Measurements from ENCODE around the gene SORCS2. TPM values are rescaled to one million over a fixed set of nuclear protein-coding genes. Genes with fewer than 3 reads are reported as not detected.

The SORCS2 gene
- total RNA-seq, 4 donors from 2014 or later = 0.26 to 17.1 (median 2.9) TPM

DNA sequence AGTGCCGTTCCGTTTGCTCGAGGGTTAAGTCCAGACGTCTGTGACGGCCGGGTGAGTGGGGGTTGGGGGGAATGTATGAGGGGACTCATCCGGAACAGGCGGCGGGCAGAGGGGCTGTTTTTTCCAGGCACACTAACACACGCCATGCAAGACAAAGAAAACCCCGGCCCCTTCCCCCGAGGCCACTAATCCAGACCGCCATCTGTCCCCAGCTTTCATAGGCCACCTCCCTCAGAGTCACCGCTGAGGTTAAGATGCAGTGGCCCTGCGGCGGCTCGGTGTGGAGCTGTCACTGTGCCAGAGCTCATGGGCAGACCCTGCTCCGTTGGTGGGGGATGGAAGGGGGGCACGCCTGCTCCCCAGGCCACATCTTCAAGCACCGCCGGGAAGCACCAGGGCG, 34.1 kb downstream of the SORCS2 start:
- Histone ChIP-seq H3K27me3 (no peaks in the 10 kb centered on the region), H3K4me3 (no peak overlapping the region), H3K4me1 (no peaks in the 10 kb centered on the region), H3K36me3 (no peaks in the 10 kb centered on the region), H3K27ac (no peak overlapping the region), H3K9me3 (no peaks in the 10 kb centered on the region)
- TF ChIP-seq POLR2A (IDR thresholded peaks at IDR 0.05) (no peak), CTCF (IDR thresholded peaks at IDR 0.05) (no peak)
- intact Hi-C loops (cut with DNase I; ENCODE audit: low total_unique reads) = no loop called here
- DNase-seq = no peak

DNA sequence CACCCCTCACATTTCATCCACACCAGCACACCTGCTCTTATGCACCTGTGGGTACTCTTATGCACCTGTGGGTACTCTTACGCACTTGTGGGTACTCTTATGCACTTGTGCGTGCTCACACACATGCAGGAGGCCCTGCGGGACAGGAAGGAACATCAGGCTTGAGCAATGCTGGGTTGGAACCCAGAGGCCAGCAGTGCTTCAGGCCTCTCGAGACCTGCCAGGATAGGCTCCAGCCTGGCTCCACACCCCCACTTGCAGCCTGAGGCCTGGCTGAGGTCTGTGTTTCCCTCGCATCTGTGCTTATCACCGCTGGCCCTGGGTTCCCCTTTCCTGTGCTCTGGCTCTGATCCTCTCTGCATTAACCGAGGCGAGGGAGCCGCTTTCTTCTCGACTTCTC, 34.7 kb downstream of the SORCS2 start:
- DNase-seq = no peak
- intact Hi-C loops (cut with DNase I; ENCODE audit: low total_unique reads) = no loop called here
- Histone ChIP-seq H3K9me3 (no peaks in the 10 kb centered on the region), H3K4me3 (no peak overlapping the region), H3K4me1 (no peaks in the 10 kb centered on the region), H3K27me3 (no peaks in the 10 kb centered on the region), H3K36me3 (no peaks in the 10 kb centered on the region), H3K27ac (no peak overlapping the region)
- TF ChIP-seq POLR2A (IDR thresholded peaks at IDR 0.05) (no peak), CTCF (IDR thresholded peaks at IDR 0.05) (no peak)

DNA sequence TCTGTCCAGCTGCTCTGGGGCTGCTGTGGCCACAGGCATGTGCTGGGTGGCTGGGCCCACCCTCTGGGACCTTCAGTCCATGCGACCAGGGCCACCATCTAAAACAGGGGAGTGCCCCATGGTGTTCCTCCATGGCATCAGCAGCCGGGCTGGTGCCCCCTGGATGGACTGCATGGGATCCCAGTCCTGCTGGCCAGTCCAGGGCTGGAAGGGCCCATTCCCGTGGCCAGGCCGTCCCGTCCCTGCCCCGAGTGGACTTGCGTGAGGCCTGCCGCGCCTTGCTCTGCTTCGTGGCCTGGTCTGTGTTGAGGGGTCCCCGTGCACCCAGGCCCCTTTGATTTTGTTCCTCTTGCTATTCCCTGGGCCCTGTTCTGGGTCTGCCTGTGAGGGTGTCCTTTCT, 36.4 kb downstream of the SORCS2 start:
- Histone ChIP-seq H3K4me3 (no peak overlapping the region), H3K9me3 (no peaks in the 10 kb centered on the region), H3K27me3 (no peaks in the 10 kb centered on the region), H3K4me1 (no peaks in the 10 kb centered on the region), H3K27ac (no peak overlapping the region), H3K36me3 (no peaks in the 10 kb centered on the region)
- no peak for DNase-seq
- no peak for TF ChIP-seq POLR2A (IDR thresholded peaks at IDR 0.05)
- TF ChIP-seq CTCF (IDR thresholded peaks at IDR 0.05) = no peak
- intact Hi-C loops (cut with DNase I; ENCODE audit: low total_unique reads) = no loop called here

GRCh38 chr4:7232061-7232650, 39.8 kb downstream of the SORCS2 start:
- H3K4me3 ChIP-seq = no peak overlapping the region
- H3K4me1 ChIP-seq = no peaks in the 10 kb centered on the region
- H3K27ac ChIP-seq = no peak overlapping the region
- TF ChIP-seq POLR2A (IDR thresholded peaks at IDR 0.05) = no peak
- TF ChIP-seq CTCF (IDR thresholded peaks at IDR 0.05) = no peak
- intact Hi-C loops (cut with DNase I; ENCODE audit: low total_unique reads) = no loop called here
- no peak for DNase-seq
- H3K9me3 ChIP-seq = no peaks in the 10 kb centered on the region
- no peaks in the 10 kb centered on the region for H3K36me3 ChIP-seq
- H3K27me3 ChIP-seq = no peaks in the 10 kb centered on the region

- Histone ChIP-seq H3K27ac (no peak overlapping the region), H3K36me3 (no peaks in the 10 kb centered on the region), H3K27me3 (no peaks in the 10 kb centered on the region), H3K4me1 (no peaks in the 10 kb centered on the region), H3K4me3 (no peak overlapping the region), H3K9me3 (no peaks in the 10 kb centered on the region)
- intact Hi-C loops (cut with DNase I; ENCODE audit: low total_unique reads) = no loop called here
- no peak for DNase-seq
- TF ChIP-seq POLR2A (IDR thresholded peaks at IDR 0.05) (no peak), CTCF (IDR thresholded peaks at IDR 0.05) (no peak)
These were observed 40.8 kb downstream of the SORCS2 start for GRCh38 chr4:7233006-7233580.

Measured in uterus (tissue), 4 donors.